Progenitor cell of endocrine pancreas (in vitro differentiated cells): ENCODE data around the gene GTPBP6. TPM values are rescaled to one million over a fixed set of nuclear protein-coding genes. Genes with fewer than 3 reads are reported as not detected.
"Not testable (repeated sequence)": the region's sequence is repeated elsewhere in the genome, so short reads cannot be mapped to it uniquely, and the experiment has no call there.

Experiments used
- DNase-seq: peaks from one replicate; pipeline ENCODE4 v3.0.0; 2021; ENCODE audit warnings: low spot score; ENCODE audit not compliant: unreplicated experiment
- H3K27ac Mint-ChIP-seq: 2 replicates; pipeline ENCODE4 v1.8.0; 2021; ENCODE audit warnings: mild to moderate bottlenecking, moderate library complexity, mixed read lengths
- H3K27me3 Mint-ChIP-seq: 2 replicates; pipeline ENCODE4 v1.8.0; 2021; ENCODE audit warnings: mixed read lengths
- H3K36me3 Mint-ChIP-seq: 2 replicates; pipeline ENCODE4 v1.8.0; 2022; ENCODE audit warnings: mixed read lengths; ENCODE audit not compliant: insufficient read depth
- H3K4me1 Mint-ChIP-seq: 2 replicates; pipeline ENCODE4 v1.8.0; 2021; ENCODE audit warnings: low read depth, mixed read lengths
- H3K4me3 Mint-ChIP-seq: 2 replicates; pipeline ENCODE4 v1.8.0; 2021; ENCODE audit warnings: low read depth, mild to moderate bottlenecking, moderate library complexity, mixed read lengths
- H3K9me3 Mint-ChIP-seq: 2 replicates; pipeline ENCODE4 v1.8.0; 2021; ENCODE audit warnings: low read depth, mixed read lengths
- total RNA-seq: library from RNA; stranded (reverse); gene quantifications from 2 replicates; pipeline ENCODE4 v1.2.1, GENCODE V29; 2021
- TF ChIP-seq, protein P1 (sequence below): fragments of 200-600 bp; sonication (generic); IDR thresholded peaks from one replicate; pipeline ENCODE4 v1.5.0; 2021; ENCODE audit warnings: antibody characterized with exemption, mild to moderate bottlenecking; ENCODE audit not compliant: unreplicated experiment

The GTPBP6 gene
- total RNA-seq, 1 donor from 2014 or later = 72.7 TPM

DNA sequence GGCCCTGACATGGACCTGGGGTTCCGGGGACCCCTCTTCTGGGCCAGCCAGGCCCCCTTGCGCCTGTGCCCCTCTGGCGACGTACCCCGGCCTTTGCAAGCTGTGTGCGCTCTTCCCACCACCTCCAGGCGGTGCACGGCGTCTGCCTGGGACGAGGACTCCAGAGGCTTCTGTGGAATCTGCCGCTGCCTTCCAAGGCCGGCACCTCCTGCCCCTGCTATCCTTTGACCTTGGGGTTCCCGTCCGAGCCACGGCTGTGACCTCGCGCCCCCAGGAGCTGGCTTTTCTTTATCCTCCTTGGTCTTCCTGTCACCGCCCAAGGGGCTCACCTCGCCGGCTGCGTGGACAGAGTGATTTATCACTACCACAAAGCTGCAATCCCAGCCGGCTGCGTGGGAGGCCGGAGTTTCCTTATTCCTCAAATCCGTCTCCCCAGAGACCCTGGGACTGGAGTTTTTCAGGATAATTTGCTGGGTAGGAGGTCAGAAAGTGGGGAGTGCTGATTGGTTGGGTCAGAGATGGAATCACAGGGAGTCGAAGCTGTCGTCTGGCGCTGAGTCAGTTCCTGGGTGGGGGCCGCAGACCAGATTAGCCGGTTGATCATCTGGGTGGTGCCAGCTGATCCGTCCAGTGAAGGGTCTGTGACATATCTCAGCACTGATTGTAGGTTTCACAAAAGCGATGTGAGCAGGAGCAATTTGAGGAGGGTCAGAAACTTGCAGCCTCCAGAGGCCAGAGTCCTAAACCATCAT lies 57.3 kb downstream of the GTPBP6 start:
- Mint-ChIP-seq H3K4me1 (peaks cover 19% of the 10 kb centered on the region), H3K4me3 (no peak overlapping the region), H3K27ac (peak overlapping the region; percentile 71), H3K36me3 (no peaks in the 10 kb centered on the region), H3K9me3 (no peaks in the 10 kb centered on the region), H3K27me3 (no peaks in the 10 kb centered on the region)
- TF ChIP-seq, protein P1, sequence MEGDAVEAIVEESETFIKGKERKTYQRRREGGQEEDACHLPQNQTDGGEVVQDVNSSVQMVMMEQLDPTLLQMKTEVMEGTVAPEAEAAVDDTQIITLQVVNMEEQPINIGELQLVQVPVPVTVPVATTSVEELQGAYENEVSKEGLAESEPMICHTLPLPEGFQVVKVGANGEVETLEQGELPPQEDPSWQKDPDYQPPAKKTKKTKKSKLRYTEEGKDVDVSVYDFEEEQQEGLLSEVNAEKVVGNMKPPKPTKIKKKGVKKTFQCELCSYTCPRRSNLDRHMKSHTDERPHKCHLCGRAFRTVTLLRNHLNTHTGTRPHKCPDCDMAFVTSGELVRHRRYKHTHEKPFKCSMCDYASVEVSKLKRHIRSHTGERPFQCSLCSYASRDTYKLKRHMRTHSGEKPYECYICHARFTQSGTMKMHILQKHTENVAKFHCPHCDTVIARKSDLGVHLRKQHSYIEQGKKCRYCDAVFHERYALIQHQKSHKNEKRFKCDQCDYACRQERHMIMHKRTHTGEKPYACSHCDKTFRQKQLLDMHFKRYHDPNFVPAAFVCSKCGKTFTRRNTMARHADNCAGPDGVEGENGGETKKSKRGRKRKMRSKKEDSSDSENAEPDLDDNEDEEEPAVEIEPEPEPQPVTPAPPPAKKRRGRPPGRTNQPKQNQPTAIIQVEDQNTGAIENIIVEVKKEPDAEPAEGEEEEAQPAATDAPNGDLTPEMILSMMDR = no peak
- no peak for DNase-seq

DNA sequence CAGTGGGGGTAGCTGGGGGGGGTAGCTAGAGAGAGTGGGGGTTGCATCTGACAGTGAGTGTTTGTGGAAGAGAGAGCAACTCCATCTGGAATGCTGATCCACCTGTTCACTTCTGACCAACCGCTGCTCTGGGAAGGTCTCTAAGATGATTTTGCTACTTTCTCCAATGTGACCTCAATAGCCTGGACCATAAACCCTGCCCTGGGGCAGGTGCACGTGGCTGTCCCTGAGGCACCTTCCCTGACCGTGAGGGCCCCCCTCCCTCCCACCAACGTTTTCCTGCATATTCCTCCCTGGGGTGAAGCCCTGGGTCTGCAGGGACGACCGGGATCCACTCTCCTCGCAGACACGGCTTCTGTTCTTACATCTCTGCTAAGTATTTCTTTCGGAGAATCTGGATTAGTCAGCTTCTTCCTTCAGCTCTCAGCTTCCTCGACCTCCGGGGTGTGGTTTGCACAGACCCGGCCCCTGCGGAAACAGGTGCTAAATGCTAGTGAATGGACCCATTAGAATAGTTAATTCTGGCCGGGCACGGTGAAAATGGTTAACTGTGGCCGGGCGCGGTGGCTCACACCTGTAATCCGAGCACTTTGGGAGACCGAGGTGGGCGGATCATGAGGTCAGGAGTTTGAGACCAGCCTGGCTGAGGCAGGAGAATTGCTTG lies 58.8 kb downstream of the GTPBP6 start:
- Mint-ChIP-seq H3K36me3 (no peaks in the 10 kb centered on the region), H3K4me3 (no peak overlapping the region), H3K27ac (peak overlapping the region; percentile 75), H3K9me3 (no peaks in the 10 kb centered on the region), H3K4me1 (peaks cover 19% of the 10 kb centered on the region), H3K27me3 (no peaks in the 10 kb centered on the region)
- TF ChIP-seq, protein P1 = no peak
- DNase-seq = no peak

DNA sequence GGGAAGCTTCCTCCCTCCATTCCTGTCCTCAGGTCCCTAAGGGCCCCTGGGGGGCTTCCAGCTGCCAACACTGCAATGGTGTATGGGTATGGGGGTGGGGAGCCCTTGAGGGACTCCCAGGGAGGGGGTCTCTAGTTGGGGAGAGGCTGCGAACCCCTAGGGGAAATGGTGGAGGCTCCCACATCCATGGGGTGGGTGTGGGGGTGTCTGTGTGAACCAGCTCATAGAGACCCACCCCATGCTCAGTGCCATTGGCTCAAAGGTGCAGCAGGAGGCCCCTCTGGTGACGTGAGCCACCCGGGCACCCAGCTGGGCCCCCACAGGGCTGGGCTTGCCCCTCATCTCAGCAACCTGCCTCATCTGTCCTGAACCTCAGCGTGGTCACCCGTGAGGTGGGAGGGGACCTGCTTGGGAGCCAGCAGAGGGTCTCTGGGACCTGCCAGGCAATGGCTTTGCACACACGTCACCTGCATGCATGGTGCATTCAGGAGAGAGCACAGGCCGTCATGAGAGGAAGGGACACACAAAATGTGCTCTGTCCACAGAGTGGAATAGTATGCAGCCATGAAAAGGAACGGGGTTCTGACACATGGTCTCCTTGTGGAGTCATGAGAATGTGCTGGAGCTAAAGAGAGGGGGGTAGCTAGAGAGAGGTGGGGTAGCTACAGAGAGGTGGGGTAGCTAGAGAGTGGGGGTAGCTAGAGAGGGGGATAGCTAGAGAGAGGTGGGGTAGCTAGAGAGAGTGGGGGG lies 60.1 kb downstream of the GTPBP6 start:
- H3K27ac Mint-ChIP-seq = no peak overlapping the region
- no peaks in the 10 kb centered on the region for H3K36me3 Mint-ChIP-seq
- TF ChIP-seq, protein P1 = no peak
- peaks cover 19% of the 10 kb centered on the region for H3K4me1 Mint-ChIP-seq
- H3K27me3 Mint-ChIP-seq = no peaks in the 10 kb centered on the region
- no peak for DNase-seq
- H3K9me3 Mint-ChIP-seq = no peaks in the 10 kb centered on the region
- no peak overlapping the region for H3K4me3 Mint-ChIP-seq

DNA sequence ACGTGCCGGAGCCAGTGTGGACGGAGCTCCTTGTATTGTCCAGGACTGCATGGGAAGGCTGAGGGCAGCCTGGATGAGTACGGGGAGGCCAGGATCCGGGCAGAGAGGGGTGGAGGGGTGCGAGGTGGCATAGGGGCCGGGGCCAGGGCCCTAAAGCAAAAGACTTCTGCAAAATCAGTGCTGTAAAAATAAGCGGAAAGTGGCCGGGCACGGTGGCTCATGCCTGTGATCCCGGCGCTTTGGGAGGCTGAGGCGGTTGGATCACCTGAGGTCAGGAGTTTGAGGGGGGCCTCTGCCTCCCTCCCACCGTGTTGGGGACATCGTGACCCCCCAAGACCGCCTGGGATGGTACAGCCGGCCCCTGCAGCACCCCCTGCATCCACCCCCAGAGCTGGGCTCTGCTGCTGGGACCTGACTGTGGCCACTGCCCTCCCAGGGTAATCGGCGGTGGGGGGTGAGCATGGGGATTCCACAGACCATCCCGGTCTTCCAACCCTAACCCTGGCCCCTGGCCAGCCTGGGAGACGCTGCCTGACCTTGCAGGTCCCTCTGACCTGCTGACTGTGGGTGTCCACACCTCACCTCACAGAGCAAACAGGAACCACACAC lies 60.8 kb downstream of the GTPBP6 start:
- Mint-ChIP-seq H3K27me3 (no peaks in the 10 kb centered on the region), H3K4me1 (peaks cover 19% of the 10 kb centered on the region), H3K4me3 (no peak overlapping the region), H3K27ac (no peak overlapping the region), H3K9me3 (peaks cover 2% of the 10 kb centered on the region), H3K36me3 (no peaks in the 10 kb centered on the region)
- DNase-seq = no peak
- TF ChIP-seq, protein P1 = no peak

DNA sequence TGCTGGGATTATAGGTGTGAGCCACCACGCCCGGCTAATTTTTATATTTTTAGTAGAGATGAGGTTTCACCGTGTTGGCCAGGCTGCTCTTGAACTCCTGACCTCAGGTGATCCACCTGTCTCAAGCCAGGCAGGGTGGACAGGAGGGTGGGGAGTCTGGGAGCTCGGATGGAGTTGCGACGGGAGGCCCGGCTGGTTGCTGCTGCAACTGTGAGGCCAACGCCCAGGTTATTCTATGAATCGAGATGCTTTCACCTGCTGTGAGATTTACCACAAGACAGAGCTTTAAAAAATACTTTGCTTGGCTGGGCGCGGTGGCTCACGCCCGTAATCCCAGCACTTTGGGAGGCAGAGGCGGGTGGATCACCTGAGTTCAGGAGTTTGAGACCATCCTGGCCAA lies 61.5 kb downstream of the GTPBP6 start:
- H3K4me1 Mint-ChIP-seq = peaks cover 15% of the 10 kb centered on the region
- H3K27ac Mint-ChIP-seq, H3K36me3 Mint-ChIP-seq, H3K27me3 Mint-ChIP-seq, H3K9me3 Mint-ChIP-seq, DNase-seq, H3K4me3 Mint-ChIP-seq: not testable (repeated sequence)
